ENCODE data around the gene GPBAR1.

GPBAR1 gene

DNA sequence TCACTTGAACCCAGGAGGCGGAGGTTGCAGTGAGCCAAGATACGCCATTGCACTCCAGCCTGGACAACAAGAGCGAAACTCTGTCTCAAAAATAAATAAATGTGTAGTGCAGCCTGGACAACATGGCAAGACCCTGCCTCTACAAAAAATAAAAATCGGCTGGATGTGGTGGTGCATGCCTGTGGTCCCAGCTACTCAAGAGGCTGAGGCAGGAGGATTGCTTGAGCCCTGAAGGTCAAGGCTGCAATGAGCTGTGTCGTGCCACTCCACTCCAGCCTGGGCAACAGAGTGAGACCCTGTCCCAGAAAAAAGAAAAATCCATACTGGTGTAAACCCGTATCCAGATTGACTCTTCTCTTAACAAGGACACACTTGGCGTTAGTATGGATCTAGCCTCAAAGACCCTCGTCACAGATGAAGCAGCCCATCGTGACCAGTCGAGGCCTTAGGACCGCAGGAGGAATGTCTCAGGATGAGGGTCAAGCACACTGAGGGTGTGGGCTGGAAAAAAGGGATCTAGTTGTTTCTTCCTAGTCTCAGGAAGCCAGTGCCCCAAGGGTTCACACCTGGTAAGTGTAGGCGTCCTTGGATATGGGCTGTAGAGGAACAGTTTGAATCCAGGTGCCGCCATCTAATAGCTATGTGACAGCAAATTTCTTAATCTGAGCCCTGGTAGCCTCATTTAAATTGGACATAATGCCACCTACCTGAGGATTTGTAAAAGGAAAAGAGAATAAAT is 4.0 kb upstream of the GPBAR1 start:
- no peaks in the 10 kb centered on the region for H3K9me3 Mint-ChIP-seq
- DNase-seq (ENCODE audit: low spot score) = no peak
- peaks cover 13% of the 10 kb centered on the region for H3K4me1 Mint-ChIP-seq (ENCODE audit: low read depth)
- no peaks in the 10 kb centered on the region for H3K27me3 Mint-ChIP-seq (ENCODE audit: low read depth)
- H3K36me3 Mint-ChIP-seq (ENCODE audit: low read depth) = peaks cover 43% of the 10 kb centered on the region
- no peak overlapping the region for H3K4me3 Mint-ChIP-seq
- peak overlapping the region; percentile 90 for H3K27ac Mint-ChIP-seq

DNA sequence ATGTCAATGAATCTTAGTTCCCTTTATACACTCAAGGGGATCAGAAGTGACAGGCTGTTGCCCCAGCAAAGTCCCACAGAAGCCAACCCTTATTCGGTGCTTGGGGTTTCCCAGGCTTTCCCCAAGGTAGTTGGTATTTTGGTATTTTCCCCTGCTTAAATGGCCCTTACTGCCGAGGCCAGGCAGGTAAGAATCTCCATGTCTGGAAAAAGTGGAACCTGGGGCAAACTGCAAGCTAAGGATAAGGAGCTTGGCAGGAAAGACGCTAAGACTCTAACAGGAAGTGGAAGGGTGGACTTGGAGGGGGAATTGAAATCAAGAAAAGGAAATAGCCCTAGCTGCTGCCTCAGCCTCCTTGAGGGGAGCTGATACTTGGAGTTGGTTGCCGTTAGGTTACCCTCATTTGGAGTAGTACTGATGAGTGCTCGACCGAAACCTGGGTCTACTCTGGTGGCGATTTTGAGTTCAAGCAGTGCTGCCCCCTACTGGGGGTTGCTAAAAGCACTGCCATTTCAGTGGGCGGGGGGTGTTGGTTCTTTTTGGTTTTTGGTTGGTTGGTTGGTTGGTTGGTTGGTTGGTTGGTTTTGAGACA is 3.3 kb upstream of the GPBAR1 start:
- peak; percentile 57 for DNase-seq (ENCODE audit: low spot score)
- Mint-ChIP-seq H3K36me3 (ENCODE audit: low read depth) (peaks cover 36% of the 10 kb centered on the region), H3K4me1 (ENCODE audit: low read depth) (peaks cover 13% of the 10 kb centered on the region), H3K9me3 (no peaks in the 10 kb centered on the region), H3K4me3 (peak overlapping the region; percentile 43), H3K27ac (peak overlapping the region; percentile 90), H3K27me3 (ENCODE audit: low read depth) (no peaks in the 10 kb centered on the region)

DNA sequence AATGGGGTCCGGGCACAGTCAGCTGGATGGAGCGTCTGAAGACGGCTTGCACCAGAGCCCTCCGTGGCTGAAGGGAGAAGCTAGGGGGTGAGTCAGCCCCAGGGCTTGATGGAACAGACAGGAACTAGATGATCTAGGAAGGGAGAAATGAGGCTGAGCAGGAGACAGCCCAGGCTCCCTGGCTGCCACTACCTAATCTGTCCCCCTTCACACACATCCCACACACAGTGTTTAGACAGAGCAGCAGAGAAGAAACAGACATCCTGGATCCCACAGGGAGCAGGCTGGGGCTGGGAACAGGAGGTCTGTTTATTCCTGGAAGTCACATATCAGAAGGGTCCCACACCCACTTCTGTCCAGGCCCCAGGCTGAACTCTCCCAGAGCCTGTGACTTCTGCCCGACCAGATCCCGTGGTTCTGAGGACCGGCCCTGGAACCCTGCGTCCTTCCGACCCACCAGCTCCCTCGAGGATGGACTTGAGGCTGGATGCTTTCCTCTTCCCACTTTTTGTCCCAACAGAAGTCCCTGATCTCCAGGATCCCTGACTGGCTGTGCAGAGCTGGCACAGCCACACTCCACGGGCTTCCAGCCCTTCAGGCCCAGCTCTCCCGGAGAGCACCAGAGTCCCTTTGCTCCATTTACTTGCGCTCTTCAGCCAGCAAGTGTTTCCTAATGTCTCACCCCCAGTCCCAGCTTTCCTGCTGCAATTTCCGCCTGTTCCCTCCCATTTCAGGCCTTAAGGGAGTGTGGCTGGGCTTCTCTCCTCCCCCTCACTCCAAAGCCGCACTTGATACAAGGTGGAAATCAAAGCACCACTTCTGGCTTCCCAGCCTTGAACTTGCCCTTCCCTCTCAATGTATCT is 1.5 kb upstream of the GPBAR1 start:
- Mint-ChIP-seq H3K4me3 (no peak overlapping the region), H3K27ac (peak overlapping the region; percentile 45), H3K9me3 (no peaks in the 10 kb centered on the region), H3K4me1 (ENCODE audit: low read depth) (peaks cover 17% of the 10 kb centered on the region), H3K27me3 (ENCODE audit: low read depth) (no peaks in the 10 kb centered on the region), H3K36me3 (ENCODE audit: low read depth) (peaks cover 23% of the 10 kb centered on the region)
- no peak for DNase-seq (ENCODE audit: low spot score)

DNA sequence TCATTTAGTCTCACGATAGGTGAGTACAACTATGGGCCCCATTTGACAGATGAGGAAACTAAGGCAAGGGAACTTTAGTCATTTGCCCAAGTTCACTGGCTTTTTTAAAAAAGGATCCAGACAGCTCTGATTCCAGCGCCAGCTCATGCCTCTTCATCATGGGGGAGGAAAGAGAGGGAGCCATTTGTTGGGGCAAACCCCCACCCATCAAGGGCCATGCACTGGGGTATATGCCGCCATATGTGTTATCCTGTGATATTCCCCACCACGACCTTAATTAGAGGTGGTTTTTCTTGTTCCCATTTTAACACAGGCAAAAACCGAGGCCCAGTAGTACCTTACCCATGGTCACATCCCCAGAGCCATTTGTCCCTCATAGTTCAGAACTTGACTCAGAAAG is 649 bp upstream of the GPBAR1 start:
- H3K27me3 Mint-ChIP-seq (ENCODE audit: low read depth) = no peaks in the 10 kb centered on the region
- H3K9me3 Mint-ChIP-seq = no peaks in the 10 kb centered on the region
- no peak for DNase-seq (ENCODE audit: low spot score)
- H3K36me3 Mint-ChIP-seq (ENCODE audit: low read depth) = peaks cover 18% of the 10 kb centered on the region
- H3K27ac Mint-ChIP-seq = peak overlapping the region; percentile 34
- no peak overlapping the region for H3K4me3 Mint-ChIP-seq
- peaks cover 17% of the 10 kb centered on the region for H3K4me1 Mint-ChIP-seq (ENCODE audit: low read depth)

DNA sequence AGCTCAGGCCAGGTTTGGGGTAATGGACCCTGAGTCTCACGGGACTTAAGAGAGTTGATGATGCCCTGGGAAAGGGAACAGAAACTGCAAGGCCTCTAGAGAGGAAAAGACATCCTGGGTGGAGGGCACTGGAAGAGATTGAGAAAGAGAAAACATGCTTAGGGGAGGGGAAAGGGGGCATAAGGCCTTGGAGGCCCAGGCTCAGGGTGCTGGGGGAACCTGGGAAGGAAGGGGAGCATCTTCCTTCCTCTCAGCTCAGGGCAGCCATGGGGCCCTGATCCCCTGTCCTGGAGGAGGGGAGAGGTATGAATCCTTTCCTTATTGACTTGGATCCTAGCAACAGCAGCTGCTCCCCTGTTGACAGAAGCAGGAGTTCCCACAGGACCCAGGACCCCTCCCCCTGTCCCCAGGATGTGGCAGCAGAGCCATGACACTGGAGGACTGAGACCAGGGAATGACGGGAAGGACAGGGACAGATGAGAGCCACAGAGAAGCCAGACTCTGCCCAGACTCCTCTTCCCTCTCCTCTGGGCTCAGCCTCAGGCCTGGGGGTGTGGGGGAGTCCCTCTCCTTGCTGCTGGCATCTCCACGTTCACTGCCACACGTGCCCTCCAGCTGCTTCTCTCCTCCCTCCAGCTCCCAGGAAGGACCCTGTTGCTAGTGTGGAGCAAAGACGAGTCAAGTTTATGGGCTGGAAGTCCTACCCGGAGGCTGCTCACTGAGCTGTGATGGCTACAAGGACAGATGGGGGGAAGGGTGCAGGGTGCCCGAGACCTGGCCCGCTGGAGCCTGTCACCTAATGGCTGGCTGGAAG is 815 bp downstream of the GPBAR1 start:
- Mint-ChIP-seq H3K4me1 (ENCODE audit: low read depth) (peaks cover 15% of the 10 kb centered on the region), H3K27ac (no peak overlapping the region), H3K4me3 (no peak overlapping the region), H3K27me3 (ENCODE audit: low read depth) (no peaks in the 10 kb centered on the region), H3K9me3 (no peaks in the 10 kb centered on the region), H3K36me3 (ENCODE audit: low read depth) (peaks cover 12% of the 10 kb centered on the region)
- DNase-seq (ENCODE audit: low spot score) = no peak

DNA sequence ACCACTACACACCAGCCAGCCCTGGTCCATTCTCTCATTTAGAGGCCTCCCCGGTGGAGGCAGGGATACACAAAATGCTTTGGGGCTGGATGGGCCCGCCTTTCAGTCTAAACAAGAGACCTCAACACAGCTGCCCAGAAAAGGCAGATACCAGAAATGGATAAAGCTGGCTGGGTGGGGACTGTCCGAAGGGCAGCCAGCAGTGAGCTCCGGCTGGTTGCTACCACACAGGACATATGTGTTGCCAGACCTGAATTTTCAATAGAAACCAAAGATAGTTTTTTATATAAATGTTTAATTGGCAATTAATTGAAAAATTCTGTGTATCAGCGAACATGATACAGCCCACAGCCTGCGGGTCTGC is 1.4 kb downstream of the GPBAR1 start:
- H3K27ac Mint-ChIP-seq = no peak overlapping the region
- no peak for DNase-seq (ENCODE audit: low spot score)
- peaks cover 14% of the 10 kb centered on the region for H3K4me1 Mint-ChIP-seq (ENCODE audit: low read depth)
- no peaks in the 10 kb centered on the region for H3K27me3 Mint-ChIP-seq (ENCODE audit: low read depth)
- no peaks in the 10 kb centered on the region for H3K9me3 Mint-ChIP-seq
- H3K36me3 Mint-ChIP-seq (ENCODE audit: low read depth) = peaks cover 12% of the 10 kb centered on the region
- H3K4me3 Mint-ChIP-seq = no peak overlapping the region

DNA sequence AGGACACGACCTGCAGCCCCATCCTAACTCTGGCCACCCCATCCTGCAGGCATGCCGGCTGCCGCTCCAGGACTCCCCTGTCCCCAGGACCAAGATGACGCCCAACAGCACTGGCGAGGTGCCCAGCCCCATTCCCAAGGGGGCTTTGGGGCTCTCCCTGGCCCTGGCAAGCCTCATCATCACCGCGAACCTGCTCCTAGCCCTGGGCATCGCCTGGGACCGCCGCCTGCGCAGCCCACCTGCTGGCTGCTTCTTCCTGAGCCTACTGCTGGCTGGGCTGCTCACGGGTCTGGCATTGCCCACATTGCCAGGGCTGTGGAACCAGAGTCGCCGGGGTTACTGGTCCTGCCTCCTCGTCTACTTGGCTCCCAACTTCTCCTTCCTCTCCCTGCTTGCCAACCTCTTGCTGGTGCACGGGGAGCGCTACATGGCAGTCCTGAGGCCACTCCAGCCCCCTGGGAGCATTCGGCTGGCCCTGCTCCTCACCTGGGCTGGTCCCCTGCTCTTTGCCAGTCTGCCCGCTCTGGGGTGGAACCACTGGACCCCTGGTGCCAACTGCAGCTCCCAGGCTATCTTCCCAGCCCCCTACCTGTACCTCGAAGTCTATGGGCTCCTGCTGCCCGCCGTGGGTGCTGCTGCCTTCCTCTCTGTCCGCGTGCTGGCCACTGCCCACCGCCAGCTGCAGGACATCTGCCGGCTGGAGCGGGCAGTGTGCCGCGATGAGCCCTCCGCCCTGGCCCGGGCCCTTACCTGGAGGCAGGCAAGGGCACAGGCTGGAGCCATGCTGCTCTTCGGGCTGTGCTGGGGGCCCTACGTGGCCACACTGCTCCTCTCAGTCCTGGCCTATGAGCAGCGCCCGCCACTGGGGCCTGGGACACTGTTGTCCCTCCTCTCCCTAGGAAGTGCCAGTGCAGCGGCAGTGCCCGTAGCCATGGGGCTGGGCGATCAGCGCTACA is 2.1 kb downstream of the GPBAR1 start:
- peaks cover 11% of the 10 kb centered on the region for H3K4me1 Mint-ChIP-seq (ENCODE audit: low read depth)

DNA sequence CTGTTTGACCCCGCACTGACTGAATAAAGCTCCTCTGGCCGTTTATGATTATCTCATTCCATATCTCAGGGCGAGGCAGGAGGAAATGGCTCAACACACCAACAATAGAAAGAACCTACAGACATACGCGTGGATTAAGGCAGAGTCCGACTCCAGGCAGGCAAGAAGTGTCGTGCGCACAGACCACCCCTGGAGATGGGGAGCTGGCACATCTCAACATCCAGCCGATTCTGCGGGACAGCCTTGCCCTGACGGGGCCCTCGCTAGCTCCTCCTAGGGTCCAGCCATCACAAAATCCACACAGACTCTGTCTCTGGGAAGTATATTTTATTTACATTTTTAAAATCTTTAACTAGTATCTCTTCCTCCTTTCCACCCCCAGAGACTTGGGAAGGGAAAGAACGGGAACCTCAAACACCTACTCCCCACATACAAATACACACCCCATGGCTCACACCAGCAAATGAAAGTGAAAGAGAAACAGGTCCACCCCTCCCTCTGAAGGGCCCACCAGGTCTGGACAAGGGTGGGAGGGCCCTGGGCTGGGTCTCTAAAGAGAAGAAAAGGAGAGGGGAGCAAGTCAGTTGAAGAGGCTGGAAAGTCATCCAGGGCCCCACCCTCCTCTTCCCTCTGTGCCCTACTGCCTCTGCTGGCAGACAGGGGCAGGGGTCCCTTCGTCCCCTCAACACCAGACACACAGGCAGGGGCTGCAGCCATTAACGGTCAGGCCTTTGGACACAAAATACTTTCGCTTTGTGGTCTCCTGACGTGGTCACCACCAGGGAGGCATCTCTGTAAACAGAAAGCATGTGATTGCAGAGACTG is 3.2 kb downstream of the GPBAR1 start:
- no peak for DNase-seq (ENCODE audit: low spot score)
- Mint-ChIP-seq H3K27me3 (ENCODE audit: low read depth) (no peaks in the 10 kb centered on the region), H3K4me3 (no peak overlapping the region), H3K9me3 (no peaks in the 10 kb centered on the region), H3K36me3 (ENCODE audit: low read depth) (peaks cover 11% of the 10 kb centered on the region), H3K27ac (peak overlapping the region; percentile 70), H3K4me1 (ENCODE audit: low read depth) (peaks cover 12% of the 10 kb centered on the region)

More for the DNA sequence above, 2.1 kb downstream of the GPBAR1 start:
- DNase-seq (ENCODE audit: low spot score) = no peak
- Mint-ChIP-seq H3K36me3 (ENCODE audit: low read depth) (peaks cover 11% of the 10 kb centered on the region), H3K27ac (no peak overlapping the region), H3K9me3 (no peaks in the 10 kb centered on the region), H3K4me3 (no peak overlapping the region), H3K27me3 (ENCODE audit: low read depth) (no peaks in the 10 kb centered on the region)

DNA sequence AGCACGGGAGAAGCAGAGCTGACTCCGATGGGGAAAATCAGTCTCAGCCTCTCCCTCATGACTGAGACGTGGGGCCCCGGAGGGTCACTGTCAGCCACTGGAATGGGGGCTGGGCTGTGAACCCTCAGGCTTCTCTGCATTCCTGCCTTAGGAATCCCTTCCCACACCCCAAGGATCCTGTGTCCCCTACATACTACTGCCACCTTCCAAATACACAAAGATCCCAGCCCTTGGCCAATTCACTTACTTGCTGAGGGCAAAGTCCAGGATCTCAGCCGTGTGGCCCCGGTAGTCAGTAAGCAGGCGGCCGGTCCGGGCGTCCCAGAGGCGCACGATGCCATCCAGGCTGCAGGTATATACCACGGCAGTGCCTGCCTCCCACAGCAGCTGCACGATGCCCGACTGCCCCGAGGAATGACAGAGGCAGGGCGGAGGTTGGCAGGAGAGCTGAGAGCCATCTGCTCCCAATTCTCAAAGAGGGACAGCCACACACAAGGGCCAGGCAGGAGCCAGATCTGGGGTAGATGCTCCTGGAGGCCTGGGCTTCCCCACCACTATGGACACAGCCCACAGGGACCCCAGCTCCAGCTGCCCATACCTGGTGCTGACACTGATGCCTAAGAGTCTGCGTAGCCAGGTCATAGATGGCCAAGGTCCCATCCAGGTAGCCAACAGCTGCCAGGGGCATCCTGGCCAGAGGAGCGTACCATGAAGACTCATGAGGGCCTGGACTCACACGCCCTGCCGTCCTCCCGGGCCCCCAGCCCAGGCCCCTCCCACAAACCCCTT is 4.2 kb downstream of the GPBAR1 start:
- H3K36me3 Mint-ChIP-seq (ENCODE audit: low read depth) = peaks cover 18% of the 10 kb centered on the region
- no peak overlapping the region for H3K4me3 Mint-ChIP-seq
- no peaks in the 10 kb centered on the region for H3K27me3 Mint-ChIP-seq (ENCODE audit: low read depth)
- no peaks in the 10 kb centered on the region for H3K9me3 Mint-ChIP-seq
- peaks cover 16% of the 10 kb centered on the region for H3K4me1 Mint-ChIP-seq (ENCODE audit: low read depth)
- DNase-seq (ENCODE audit: low spot score) = no peak
- H3K27ac Mint-ChIP-seq = no peak overlapping the region

DNA sequence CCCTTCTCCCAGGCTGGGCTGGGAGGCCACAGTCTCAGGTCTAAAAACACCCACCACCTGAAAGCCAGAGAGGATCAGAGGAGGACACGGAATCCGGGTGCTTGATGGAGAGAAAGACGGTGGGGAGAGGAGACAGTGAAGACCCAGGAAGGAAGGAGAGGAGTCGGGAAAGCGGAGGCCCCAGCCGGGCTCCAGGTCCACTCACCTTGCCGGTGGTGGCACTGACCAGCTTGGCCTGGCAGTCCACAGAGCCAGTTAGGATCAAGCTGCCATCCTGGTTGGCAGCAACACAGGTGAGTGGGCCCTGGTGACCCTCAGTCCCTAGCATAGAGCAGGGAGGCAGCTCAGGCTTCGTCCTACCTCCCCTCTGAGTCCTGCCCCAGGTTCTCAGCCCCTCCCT is 4.8 kb downstream of the GPBAR1 start:
- peaks cover 16% of the 10 kb centered on the region for H3K4me1 Mint-ChIP-seq (ENCODE audit: low read depth)

DNA sequence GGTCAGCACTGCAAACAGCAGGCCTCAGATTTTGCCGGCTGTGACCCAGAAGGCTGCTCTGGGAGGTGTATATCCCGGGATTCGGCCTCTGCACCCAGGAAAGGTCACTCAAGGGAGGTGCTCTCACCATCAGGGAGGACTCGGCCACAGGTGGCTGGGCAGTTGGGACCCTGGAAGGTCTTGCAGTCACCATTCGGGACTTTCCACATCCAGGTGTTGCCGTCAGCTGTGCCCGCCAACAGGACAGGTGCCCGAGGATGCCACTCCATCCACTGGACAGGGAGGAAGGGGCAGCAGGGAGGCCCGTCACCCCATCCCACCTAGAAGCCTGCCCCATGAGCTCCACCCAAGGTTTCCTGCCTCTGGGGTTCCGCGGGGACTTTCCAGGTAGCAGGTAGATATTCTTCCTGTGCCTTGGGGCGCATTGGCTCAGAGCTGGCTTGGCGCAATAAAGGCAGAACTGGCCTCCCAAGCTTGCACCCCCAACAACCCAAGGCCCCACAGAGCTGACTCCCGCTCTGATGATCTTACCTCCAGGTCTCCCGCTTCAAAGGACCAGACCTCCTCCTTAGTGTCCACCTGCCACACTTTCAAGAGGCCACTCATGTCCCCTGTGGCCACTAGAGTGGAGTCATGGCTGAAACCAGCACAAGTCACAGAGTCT is 5.6 kb downstream of the GPBAR1 start:
- peaks cover 18% of the 10 kb centered on the region for H3K36me3 Mint-ChIP-seq (ENCODE audit: low read depth)
- H3K9me3 Mint-ChIP-seq = no peaks in the 10 kb centered on the region
- no peaks in the 10 kb centered on the region for H3K27me3 Mint-ChIP-seq (ENCODE audit: low read depth)
- no peak for DNase-seq (ENCODE audit: low spot score)
- H3K27ac Mint-ChIP-seq = no peak overlapping the region
- H3K4me3 Mint-ChIP-seq = no peak overlapping the region
- H3K4me1 Mint-ChIP-seq (ENCODE audit: low read depth) = peaks cover 21% of the 10 kb centered on the region

More for the DNA sequence above, 4.8 kb downstream of the GPBAR1 start:
- Mint-ChIP-seq H3K27me3 (ENCODE audit: low read depth) (no peaks in the 10 kb centered on the region), H3K9me3 (no peaks in the 10 kb centered on the region), H3K36me3 (ENCODE audit: low read depth) (peaks cover 18% of the 10 kb centered on the region), H3K27ac (no peak overlapping the region), H3K4me3 (no peak overlapping the region)
- DNase-seq (ENCODE audit: low spot score) = no peak

Data from T-helper 2 cell treated with Interferon-gamma antibody and Interleukin-4, amounts not matched to agents 5 μg/mL and 100 μg/mL, for 36 hours (primary cell).